WTC11 (cell line): Measurements from ENCODE around the gene GSK3B. TPM values are rescaled to one million over a fixed set of nuclear protein-coding genes. Genes with fewer than 3 reads are reported as not detected.

Experiments
- ATAC-seq: fragments of 200-7000 bp; cut with Tn5 transposase; 2 replicates; pipeline ENCODE4 v1.10.0; 2021; ENCODE audit warnings: mild to moderate bottlenecking, moderate library complexity
- CTCF ChIA-PET: fragments of 300-600 bp; sonication (Branson Sonifier 250); formaldehyde crosslinking; loops from one replicate; lab custom pipeline; 2021; ENCODE audit warnings: antibody characterized with exemption; lab: Charles Lee
- POLR2A ChIA-PET: fragments of 350-600 bp; sonication (Branson Sonifier 250); formaldehyde crosslinking; loops from one replicate; lab custom pipeline; 2021; ENCODE audit warnings: antibody characterized with exemption; lab: Charles Lee
- DNase-seq: peaks from one replicate; pipeline ENCODE4 v3.0.0; 2021; ENCODE audit warnings: low spot score
- H3K27ac Mint-ChIP-seq: 2 replicates; pipeline ENCODE4 v1.8.0; 2021; ENCODE audit warnings: mixed read lengths
- H3K27me3 Mint-ChIP-seq: 2 replicates; pipeline ENCODE4 v1.8.0; 2021; ENCODE audit warnings: low read depth, mild to moderate bottlenecking, moderate library complexity, mixed read lengths
- H3K36me3 Mint-ChIP-seq: 2 replicates; pipeline ENCODE4 v1.8.0; 2021; ENCODE audit warnings: mixed read lengths
- H3K4me1 Mint-ChIP-seq: 2 replicates; pipeline ENCODE4 v1.8.0; 2022; ENCODE audit warnings: mixed read lengths
- H3K4me3 Mint-ChIP-seq: 2 replicates; pipeline ENCODE4 v1.8.0; 2021; ENCODE audit warnings: mild to moderate bottlenecking, moderate library complexity, mixed read lengths
- H3K9me3 Mint-ChIP-seq: 2 replicates; pipeline ENCODE4 v1.8.0; 2021; ENCODE audit warnings: mixed read lengths
- ATF3 ChIP-seq: sonication (generic); formaldehyde crosslinking; conservative IDR thresholded peaks from 2 replicates; pipeline ENCODE4 v1.8.1; 2022; ENCODE audit warnings: mild to moderate bottlenecking, missing genetic modification reagents
- ATF6 ChIP-seq: sonication (generic); formaldehyde crosslinking; IDR thresholded peaks from 2 replicates; pipeline ENCODE4 v1.8.1; 2023; ENCODE audit warnings: mild to moderate bottlenecking, missing genetic modification reagents
- CBFB ChIP-seq: sonication (generic); formaldehyde crosslinking; IDR thresholded peaks from 2 replicates; pipeline ENCODE4 v1.8.1; 2022; ENCODE audit warnings: mild to moderate bottlenecking, low read depth, missing genetic modification reagents
- CDX4 ChIP-seq: fragments of 250-450 bp; sonication (Bioruptor Pico); IDR thresholded peaks from 2 replicates; pipeline ENCODE4 v1.9.0; 2021; ENCODE audit warnings: moderate library complexity, mild to moderate bottlenecking, inconsistent platforms, borderline replicate concordance
- E2F5 ChIP-seq: sonication (generic); formaldehyde crosslinking; IDR thresholded peaks from 2 replicates; pipeline ENCODE4 v1.8.1; 2022; ENCODE audit warnings: mild to moderate bottlenecking, moderate library complexity, missing genetic modification reagents
- ERG ChIP-seq: fragments of 250-450 bp; sonication (Bioruptor Pico); IDR thresholded peaks from 2 replicates; pipeline ENCODE4 v1.8.0; 2021; ENCODE audit warnings: mild to moderate bottlenecking
- FOXK1 ChIP-seq: sonication (generic); formaldehyde crosslinking; IDR thresholded peaks from 2 replicates; pipeline ENCODE4 v1.8.0; 2022; ENCODE audit warnings: mild to moderate bottlenecking, moderate library complexity, missing genetic modification reagents
- GTF2I ChIP-seq: fragments of 250-450 bp; sonication (Bioruptor Pico); conservative IDR thresholded peaks from 2 replicates; pipeline ENCODE4 v1.4.0; 2021; ENCODE audit warnings: mild to moderate bottlenecking
- IRF1 ChIP-seq: sonication (generic); formaldehyde crosslinking; IDR thresholded peaks from 2 replicates; pipeline ENCODE4 v1.8.0; 2023; ENCODE audit warnings: missing genetic modification reagents
- NR1H2 ChIP-seq: sonication (generic); formaldehyde crosslinking; IDR thresholded peaks from 2 replicates; pipeline ENCODE4 v1.9.0; 2021; ENCODE audit warnings: mild to moderate bottlenecking, moderate library complexity, missing genetic modification reagents
- OVOL2 ChIP-seq: fragments of 250-450 bp; sonication (Bioruptor Pico); IDR thresholded peaks from 2 replicates; pipeline ENCODE4 v1.9.0; 2021; ENCODE audit warnings: mild to moderate bottlenecking, borderline replicate concordance
- PRDM15 ChIP-seq: sonication (generic); formaldehyde crosslinking; IDR thresholded peaks from 2 replicates; pipeline ENCODE4 v1.8.0; 2022; ENCODE audit warnings: missing genetic modification reagents
- SOX15 ChIP-seq: fragments of 250-450 bp; sonication (Bioruptor Pico); IDR thresholded peaks from 2 replicates; pipeline ENCODE4 v1.9.0; 2021; ENCODE audit warnings: mild to moderate bottlenecking
- SP1 ChIP-seq: sonication (generic); formaldehyde crosslinking; conservative IDR thresholded peaks from 2 replicates; pipeline ENCODE4 v1.8.1; 2022; ENCODE audit warnings: missing genetic modification reagents
- ZNF232 ChIP-seq: sonication (generic); formaldehyde crosslinking; IDR thresholded peaks from 2 replicates; pipeline ENCODE4 v1.8.0; 2022; ENCODE audit warnings: mild to moderate bottlenecking, missing genetic modification reagents
- ZNF512 ChIP-seq: sonication (generic); formaldehyde crosslinking; IDR thresholded peaks from 2 replicates; pipeline ENCODE4 v1.8.1; 2022; ENCODE audit warnings: missing genetic modification reagents, borderline replicate concordance
- ZNF671 ChIP-seq: fragments of 250-450 bp; sonication (Bioruptor Pico); IDR thresholded peaks from 2 replicates; pipeline ENCODE4 v1.8.0; 2021; ENCODE audit warnings: mild to moderate bottlenecking
- ZSCAN18 ChIP-seq: fragments of 250-450 bp; sonication (Bioruptor Pico); IDR thresholded peaks from 2 replicates; pipeline ENCODE4 v2.1.2; 2022; ENCODE audit warnings: mild to moderate bottlenecking, moderate library complexity
- total RNA-seq: library from RNA; stranded (reverse); gene quantifications from 3 replicates; pipeline ENCODE4 v1.2.3, GENCODE V29; 2021

The GSK3B gene
- total RNA-seq, 1 experiment from 2014 or later = 48.9 TPM

GRCh38 chr3:120047686-120048085 is 46.6 kb downstream of the GSK3B start:
- H3K27me3 Mint-ChIP-seq = no peaks in the 10 kb centered on the region; the same call in 1 of the 2 replicates
- H3K36me3 Mint-ChIP-seq = peaks cover 29% of the 10 kb centered on the region
- no peak for ATAC-seq
- DNase-seq = no peak
- peaks cover 38% of the 10 kb centered on the region for H3K4me1 Mint-ChIP-seq
- CTCF ChIA-PET = no interaction called here
- no peak overlapping the region for H3K27ac Mint-ChIP-seq
- TF ChIP-seq ZNF232 (CRISPR knock-in tag) = no peak
- no peak for TF ChIP-seq CDX4 (CRISPR knock-in tag)
- TF ChIP-seq ATF3 (CRISPR knock-in tag) = no peak
- no peak for TF ChIP-seq ZNF671 (CRISPR knock-in tag)
- TF ChIP-seq NR1H2 (CRISPR knock-in tag) = no peak
- TF ChIP-seq E2F5 = no peak
- TF ChIP-seq FOXK1 (CRISPR knock-in tag) = no peak
- TF ChIP-seq ZSCAN18 (CRISPR knock-in tag) = no peak
- no peak for TF ChIP-seq ZNF512
- no peak for TF ChIP-seq GTF2I (CRISPR knock-in tag)
- no peak for TF ChIP-seq OVOL2 (CRISPR knock-in tag)
- no peak for TF ChIP-seq ATF6
- no peak for TF ChIP-seq ERG (CRISPR knock-in tag)
- no peak for TF ChIP-seq SOX15
- no peak for TF ChIP-seq CBFB (CRISPR knock-in tag)
- no peak for TF ChIP-seq SP1 (CRISPR knock-in tag)
- H3K9me3 Mint-ChIP-seq = peaks cover 27% of the 10 kb centered on the region
- H3K4me3 Mint-ChIP-seq = no peak overlapping the region
- POLR2A ChIA-PET = no interaction called here

GRCh38 chr3:120040813-120041377 is 53.4 kb downstream of the GSK3B start:
- TF ChIP-seq IRF1 (CRISPR knock-in tag) (no peak), ATF6 (no peak), PRDM15 (no peak)
- peak; percentile 44 for ATAC-seq
- H3K27ac Mint-ChIP-seq = peak overlapping the region; percentile 9
- no peak for DNase-seq
- peaks cover 48% of the 10 kb centered on the region for H3K4me1 Mint-ChIP-seq
- ChIA-PET POLR2A (interaction anchor here (0.9 kb wide), 1 partner anchor 55 kb away, joined by 4 read pairs; no protein-coding TSS in a partner anchor), CTCF (interaction anchor here (0.6 to 1.8 kb wide), 27 partner anchors 9 to 376 kb away, joined by 3 to 26 read pairs (median 4); partner anchors contain the start of genes GSK3B and LRRC58)
- peaks cover 42% of the 10 kb centered on the region for H3K36me3 Mint-ChIP-seq
- no peak overlapping the region for H3K4me3 Mint-ChIP-seq
- H3K27me3 Mint-ChIP-seq = no peaks in the 10 kb centered on the region; the same call in 1 of the 2 replicates
- peaks cover 36% of the 10 kb centered on the region for H3K9me3 Mint-ChIP-seq
